Type B pancreatic cell (in vitro differentiated cells): ENCODE measurements around the gene ABCD3. TPM values are rescaled to one million over a fixed set of nuclear protein-coding genes. Genes with fewer than 3 reads are reported as not detected.

ENCODE experiments used
- DNase-seq: peaks from one replicate; pipeline ENCODE4 v3.0.0; 2021; ENCODE audit warnings: mixed read lengths; ENCODE audit not compliant: unreplicated experiment; ENCODE audit errors: extremely low spot score
- H3K27ac Mint-ChIP-seq: 2 replicates; pipeline ENCODE4 v1.8.0; 2021; ENCODE audit warnings: mild to moderate bottlenecking, mixed read lengths
- H3K27me3 Mint-ChIP-seq: 2 replicates; pipeline ENCODE4 v1.8.0; 2021; ENCODE audit warnings: mixed read lengths
- H3K36me3 Mint-ChIP-seq: 2 replicates; pipeline ENCODE4 v1.8.0; 2021; ENCODE audit warnings: mixed read lengths
- H3K4me1 Mint-ChIP-seq: one replicate; pipeline ENCODE4 v1.8.0; 2021; ENCODE audit warnings: mixed read lengths; ENCODE audit not compliant: unreplicated experiment
- H3K4me3 Mint-ChIP-seq: 2 replicates; pipeline ENCODE4 v1.8.0; 2021; ENCODE audit warnings: mild to moderate bottlenecking, mixed read lengths
- H3K9me3 Mint-ChIP-seq: 2 replicates; pipeline ENCODE4 v1.8.0; 2021; ENCODE audit warnings: mixed read lengths
- total RNA-seq: library from RNA; stranded (reverse); gene quantifications from 2 replicates; pipeline ENCODE4 v1.2.1, GENCODE V29; 2021; ENCODE audit warnings: low replicate concordance
- TF ChIP-seq, protein P1 (sequence below): fragments of 200-600 bp; sonication (generic); conservative IDR thresholded peaks from 2 replicates; pipeline ENCODE4 v1.5.0; 2021; ENCODE audit warnings: antibody characterized with exemption, mild to moderate bottlenecking

ABCD3 gene
- total RNA-seq, 1 donor from 2014 or later = 55.1 TPM

DNA sequence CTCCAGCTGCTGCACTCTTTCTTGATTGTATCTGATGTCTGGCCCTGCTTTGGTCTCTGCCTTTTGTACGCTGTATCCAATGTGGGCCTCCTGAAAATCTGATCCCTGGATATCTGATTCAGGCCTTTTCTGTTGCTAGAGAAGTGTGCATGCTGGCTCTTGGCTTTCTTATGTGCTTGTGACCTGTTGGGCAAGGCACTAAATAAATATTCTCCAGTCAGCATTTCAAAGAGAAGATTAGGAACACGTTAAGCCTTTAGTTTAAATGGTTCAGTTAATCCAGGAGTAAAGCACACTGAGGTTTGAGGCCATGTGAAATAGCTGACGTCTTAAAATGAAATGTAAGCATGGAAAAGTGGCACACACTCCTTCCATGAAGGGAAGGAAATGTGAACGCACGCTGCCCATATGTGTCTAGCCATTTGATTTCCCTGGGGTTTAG is 132.6 kb downstream of the ABCD3 start:
- H3K9me3 Mint-ChIP-seq = no peaks in the 10 kb centered on the region
- peak overlapping the region; percentile 59 for H3K4me3 Mint-ChIP-seq
- H3K27me3 Mint-ChIP-seq = no peaks in the 10 kb centered on the region
- DNase-seq = no peak
- H3K27ac Mint-ChIP-seq = peak overlapping the region; percentile 78
- TF ChIP-seq, protein P1, sequence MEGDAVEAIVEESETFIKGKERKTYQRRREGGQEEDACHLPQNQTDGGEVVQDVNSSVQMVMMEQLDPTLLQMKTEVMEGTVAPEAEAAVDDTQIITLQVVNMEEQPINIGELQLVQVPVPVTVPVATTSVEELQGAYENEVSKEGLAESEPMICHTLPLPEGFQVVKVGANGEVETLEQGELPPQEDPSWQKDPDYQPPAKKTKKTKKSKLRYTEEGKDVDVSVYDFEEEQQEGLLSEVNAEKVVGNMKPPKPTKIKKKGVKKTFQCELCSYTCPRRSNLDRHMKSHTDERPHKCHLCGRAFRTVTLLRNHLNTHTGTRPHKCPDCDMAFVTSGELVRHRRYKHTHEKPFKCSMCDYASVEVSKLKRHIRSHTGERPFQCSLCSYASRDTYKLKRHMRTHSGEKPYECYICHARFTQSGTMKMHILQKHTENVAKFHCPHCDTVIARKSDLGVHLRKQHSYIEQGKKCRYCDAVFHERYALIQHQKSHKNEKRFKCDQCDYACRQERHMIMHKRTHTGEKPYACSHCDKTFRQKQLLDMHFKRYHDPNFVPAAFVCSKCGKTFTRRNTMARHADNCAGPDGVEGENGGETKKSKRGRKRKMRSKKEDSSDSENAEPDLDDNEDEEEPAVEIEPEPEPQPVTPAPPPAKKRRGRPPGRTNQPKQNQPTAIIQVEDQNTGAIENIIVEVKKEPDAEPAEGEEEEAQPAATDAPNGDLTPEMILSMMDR = no peak
- no peaks in the 10 kb centered on the region for H3K36me3 Mint-ChIP-seq
- peaks cover 60% of the 10 kb centered on the region for H3K4me1 Mint-ChIP-seq

DNA sequence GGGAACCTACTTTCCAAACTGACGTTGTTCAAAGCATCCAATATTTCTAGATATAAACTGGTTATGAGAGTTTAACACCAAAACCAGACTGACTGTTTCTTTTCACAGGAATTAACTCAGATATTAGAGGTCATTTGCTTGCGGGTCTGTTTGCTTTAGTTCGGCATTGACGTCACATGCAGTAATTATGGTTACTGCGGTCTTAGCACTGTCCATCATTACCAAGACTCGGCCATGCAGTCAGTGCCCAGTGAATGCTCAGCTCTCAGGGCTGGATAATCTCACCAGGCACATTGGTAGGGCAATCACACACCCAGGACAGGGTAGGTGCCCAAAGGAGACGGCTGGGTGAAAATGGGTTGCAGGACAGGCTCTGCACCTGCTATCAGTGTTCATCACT is 133.3 kb downstream of the ABCD3 start:
- Mint-ChIP-seq H3K36me3 (no peaks in the 10 kb centered on the region), H3K4me1 (peaks cover 60% of the 10 kb centered on the region), H3K27me3 (no peaks in the 10 kb centered on the region), H3K4me3 (no peak overlapping the region), H3K9me3 (no peaks in the 10 kb centered on the region), H3K27ac (peak overlapping the region; percentile 87)
- TF ChIP-seq, protein P1 = no peak
- DNase-seq = no peak

DNA sequence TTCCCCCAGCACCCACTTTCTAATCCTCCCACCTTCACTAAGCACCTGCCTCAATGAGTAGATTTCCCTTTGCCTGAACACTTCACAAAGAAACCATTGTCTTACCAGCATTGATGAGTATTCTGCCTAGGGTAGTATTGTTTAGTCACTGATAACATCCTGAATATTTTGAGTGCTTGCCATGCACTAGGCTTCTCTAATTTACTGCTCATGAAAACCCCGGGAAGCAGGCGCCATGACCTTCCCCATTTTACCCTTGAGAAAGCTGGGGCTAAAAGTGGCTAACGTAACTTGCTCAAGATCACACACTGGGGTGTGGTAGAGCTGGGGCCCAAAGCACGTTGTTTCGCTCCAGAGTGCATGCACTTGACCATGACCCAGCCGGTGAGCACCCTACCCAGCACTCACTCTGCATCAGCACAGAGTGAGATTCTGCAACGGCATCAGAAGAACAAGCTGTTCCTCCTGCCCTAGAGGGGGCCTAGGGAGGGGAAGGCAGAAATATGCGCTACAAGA is 133.9 kb downstream of the ABCD3 start:
- peak overlapping the region; percentile 4 for H3K4me3 Mint-ChIP-seq
- no peaks in the 10 kb centered on the region for H3K27me3 Mint-ChIP-seq
- H3K36me3 Mint-ChIP-seq = no peaks in the 10 kb centered on the region
- peak overlapping the region; percentile 87 for H3K27ac Mint-ChIP-seq
- DNase-seq = no peak
- H3K9me3 Mint-ChIP-seq = no peaks in the 10 kb centered on the region
- peaks cover 60% of the 10 kb centered on the region for H3K4me1 Mint-ChIP-seq
- TF ChIP-seq, protein P1 = no peak

DNA sequence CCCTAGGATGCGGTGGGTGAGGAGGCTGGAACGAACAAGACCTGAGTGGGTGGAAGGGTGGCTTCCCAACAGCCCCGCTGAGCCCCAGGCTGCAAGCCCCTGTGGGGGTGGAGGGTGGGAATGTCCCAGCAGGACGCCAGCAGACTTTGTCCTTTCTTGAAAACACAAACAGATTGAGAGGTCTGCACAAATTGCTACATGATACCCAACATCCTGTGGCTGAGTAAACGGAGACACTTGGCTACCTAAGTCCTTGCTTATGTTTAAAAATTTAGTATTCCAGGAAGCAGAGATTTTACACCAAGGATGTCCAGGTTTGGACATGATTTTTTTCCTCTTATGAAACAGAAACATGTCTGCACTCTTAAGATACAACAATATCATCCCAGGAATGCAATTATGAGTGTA is 135.1 kb downstream of the ABCD3 start:
- TF ChIP-seq, protein P1 = no peak
- Mint-ChIP-seq H3K27ac (peak overlapping the region; percentile 87), H3K36me3 (no peaks in the 10 kb centered on the region), H3K4me1 (peaks cover 56% of the 10 kb centered on the region), H3K9me3 (no peaks in the 10 kb centered on the region), H3K27me3 (no peaks in the 10 kb centered on the region), H3K4me3 (peak overlapping the region; percentile 60)
- no peak for DNase-seq

DNA sequence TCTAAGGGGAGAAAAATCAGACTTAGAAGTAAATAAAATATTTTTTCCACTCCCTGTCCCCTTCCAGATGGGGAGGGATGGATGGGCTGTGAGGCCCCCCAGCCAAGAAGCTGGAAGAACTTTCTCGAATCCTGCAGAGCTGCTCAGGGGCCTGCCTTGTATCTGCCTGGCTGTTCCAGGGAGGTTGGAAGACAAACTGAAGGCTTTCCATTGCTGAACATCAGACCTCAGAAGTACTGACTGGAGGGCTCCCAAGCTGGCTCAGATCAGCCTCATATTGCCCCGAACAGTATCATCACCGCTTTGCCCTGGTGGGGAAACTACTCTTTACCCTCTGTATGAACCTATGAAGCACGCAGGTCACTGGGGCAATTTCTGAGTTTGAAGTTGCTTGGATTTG is 135.7 kb downstream of the ABCD3 start:
- H3K27me3 Mint-ChIP-seq = no peaks in the 10 kb centered on the region
- DNase-seq = no peak
- H3K4me1 Mint-ChIP-seq = peaks cover 56% of the 10 kb centered on the region
- no peaks in the 10 kb centered on the region for H3K9me3 Mint-ChIP-seq
- TF ChIP-seq, protein P1 = no peak
- no peak overlapping the region for H3K4me3 Mint-ChIP-seq
- H3K36me3 Mint-ChIP-seq = no peaks in the 10 kb centered on the region
- H3K27ac Mint-ChIP-seq = peak overlapping the region; percentile 87

DNA sequence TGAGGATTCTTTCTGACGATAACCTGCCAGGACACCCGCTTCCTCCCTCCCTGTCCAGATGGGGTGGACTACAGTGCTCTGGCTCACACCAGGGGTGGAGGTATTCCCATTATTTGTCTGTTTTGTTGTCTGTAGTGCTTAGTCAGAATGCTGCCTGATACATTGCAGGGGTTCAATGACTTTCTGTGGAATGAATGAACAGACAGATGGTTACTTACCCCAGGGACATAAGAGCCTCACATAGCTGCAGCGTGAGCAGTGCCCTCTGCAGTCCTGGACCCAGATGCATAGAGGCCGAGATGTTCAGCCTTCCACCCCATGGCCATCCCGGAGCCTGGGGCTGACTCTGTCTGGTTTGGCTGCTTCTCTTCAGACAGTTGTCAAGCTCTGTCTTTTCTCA is 136.4 kb downstream of the ABCD3 start:
- no peaks in the 10 kb centered on the region for H3K27me3 Mint-ChIP-seq
- DNase-seq = no peak
- H3K4me3 Mint-ChIP-seq = no peak overlapping the region
- peak overlapping the region; percentile 26 for H3K27ac Mint-ChIP-seq
- no peaks in the 10 kb centered on the region for H3K9me3 Mint-ChIP-seq
- peaks cover 53% of the 10 kb centered on the region for H3K4me1 Mint-ChIP-seq
- TF ChIP-seq, protein P1 = no peak
- no peaks in the 10 kb centered on the region for H3K36me3 Mint-ChIP-seq
